Keratinocyte (primary cell): Measurements from ENCODE around the gene MAGI2.

Experiments used
- CTCF ChIP-seq, 3 experiments: IDR thresholded peaks in 1 of 3; conservative IDR thresholded peaks in 1 of 3; optimal IDR thresholded peaks in 1 of 3; 2 replicates in 2 of 3; 3 replicates in 1 of 3; pipeline versions ENCODE3 to v1.5.1; 2011; ENCODE audit warnings: low read length in 3 of 3, mild to moderate bottlenecking in 3 of 3, moderate library complexity in 2 of 3, control low read depth in 1 of 3, inconsistent platforms in 1 of 3; ENCODE audit not compliant: insufficient read depth in 2 of 3; ENCODE audit errors: extremely low read depth in 1 of 3
- EZH2 ChIP-seq: IDR thresholded peaks from one replicate; pipeline ENCODE4 v1.6.1; 2012; ENCODE audit warnings: inconsistent platforms, mild to moderate bottlenecking, low read length, moderate library complexity

GRCh38 chr7:78191475-78192079 is 1261.9 kb downstream of the MAGI2 start:
- no peak for TF ChIP-seq EZH2
- no peak for TF ChIP-seq CTCF (optimal IDR thresholded peaks at IDR 0.05 in 1 of 3, IDR thresholded peaks at IDR 0.05 in 1 of 3, conservative IDR thresholded peaks at IDR 0.05 in 1 of 3; ENCODE audit: extremely low read depth in 1 of 3, insufficient read depth in 2 of 3, low read length in 3 of 3)
